GM23338 (cell line): ENCODE measurements around the gene DOK7. TPM values are rescaled to one million over a fixed set of nuclear protein-coding genes. Genes with fewer than 3 reads are reported as not detected.

Source experiments
- ATAC-seq: fragments of 200-7000 bp; cut with Tn5 transposase; 3 replicates; pipeline ENCODE4 v1.9.1; 2020
- DNase-seq: peaks from one replicate; pipeline ENCODE4 v3.0.0-alpha.2; 2015; ENCODE audit warnings: low spot score
- H2AFZ ChIP-seq: fragments of 200-600 bp; sonication (generic); 2 replicates; pipeline ENCODE4 v1.8.0; 2016; ENCODE audit warnings: antibody characterized with exemption, mild to moderate bottlenecking, moderate library complexity
- H3F3A ChIP-seq: fragments of 200-600 bp; sonication (generic); replicated peaks from 2 replicates; pipeline ENCODE4 v1.8.0; 2017; ENCODE audit warnings: antibody characterized with exemption, mixed run types, low read depth
- H3K27ac ChIP-seq: fragments of 200-600 bp; sonication (generic); 2 replicates; pipeline ENCODE4 v1.6.1; 2016; ENCODE audit warnings: low read depth
- H3K27me3 ChIP-seq: fragments of 200-600 bp; sonication (generic); 2 replicates; pipeline ENCODE4 v1.8.0; 2016; ENCODE audit warnings: mild to moderate bottlenecking, mixed run types, moderate library complexity; ENCODE audit not compliant: insufficient read depth
- H3K36me3 ChIP-seq: fragments of 200-600 bp; sonication (generic); 2 replicates; pipeline ENCODE4 v1.8.0; 2016; ENCODE audit warnings: mild to moderate bottlenecking; ENCODE audit not compliant: insufficient read depth
- H3K4me1 ChIP-seq: fragments of 200-600 bp; sonication (generic); 2 replicates; pipeline ENCODE4 v1.8.0; 2016; ENCODE audit warnings: mild to moderate bottlenecking, moderate library complexity; ENCODE audit not compliant: insufficient read depth
- H3K4me2 ChIP-seq: fragments of 200-600 bp; sonication (generic); 2 replicates; pipeline ENCODE4 v1.7.1; 2017; ENCODE audit warnings: mixed run types
- H3K4me3 ChIP-seq: fragments of 200-600 bp; sonication (generic); 2 replicates; pipeline ENCODE4 v1.6.1; 2016; ENCODE audit warnings: mixed run types
- H3K79me2 ChIP-seq: fragments of 200-600 bp; sonication (generic); replicated peaks from 2 replicates; pipeline ENCODE4 v1.8.0; 2017; ENCODE audit warnings: mild to moderate bottlenecking; ENCODE audit not compliant: insufficient read depth
- H3K9me2 ChIP-seq: fragments of 200-600 bp; sonication (generic); 2 replicates; pipeline ENCODE4 v1.8.0; 2017; ENCODE audit not compliant: insufficient read depth
- H4K20me1 ChIP-seq: fragments of 200-600 bp; sonication (generic); replicated peaks from 2 replicates; pipeline ENCODE4 v1.8.0; 2017; ENCODE audit warnings: mild to moderate bottlenecking; ENCODE audit not compliant: insufficient read depth
- H3K27ac Mint-ChIP-seq: 2 replicates; pipeline ENCODE4 v1.8.0; 2020; ENCODE audit warnings: inconsistent platforms, mild to moderate bottlenecking, moderate library complexity, mixed read lengths
- H3K27me3 Mint-ChIP-seq: 3 replicates; pipeline ENCODE4 v1.8.0; 2022; ENCODE audit warnings: low read depth, mild to moderate bottlenecking, moderate library complexity, mixed read lengths, inconsistent platforms; ENCODE audit not compliant: insufficient read depth, poor library complexity
- H3K36me3 Mint-ChIP-seq: 3 replicates; pipeline ENCODE4 v1.8.0; 2021; ENCODE audit warnings: low read depth, mild to moderate bottlenecking, inconsistent platforms, moderate library complexity, mixed read lengths
- H3K4me1 Mint-ChIP-seq: 3 replicates; pipeline ENCODE4 v1.8.0; 2020; ENCODE audit warnings: mild to moderate bottlenecking, inconsistent platforms, mixed read lengths
- H3K4me3 Mint-ChIP-seq: 3 replicates; pipeline ENCODE4 v1.8.0; 2021; ENCODE audit warnings: moderate library complexity, mild to moderate bottlenecking, inconsistent platforms, mixed read lengths
- H3K9me3 Mint-ChIP-seq: 3 replicates; pipeline ENCODE4 v1.8.0; 2020; ENCODE audit warnings: moderate library complexity, mild to moderate bottlenecking, inconsistent platforms, mixed read lengths
- CREB1 ChIP-seq: fragments of 250-450 bp; sonication (Bioruptor Pico); IDR thresholded peaks from 2 replicates; pipeline ENCODE4 v1.5.0; 2020; ENCODE audit warnings: low read depth, mild to moderate bottlenecking, moderate library complexity
- ETS1 ChIP-seq: IDR thresholded peaks from 2 replicates; pipeline ENCODE4 v1.6.1; 2016; ENCODE audit warnings: antibody characterized with exemption
- EZH2 ChIP-seq: fragments of 200-600 bp; sonication (generic); IDR thresholded peaks from one replicate; pipeline ENCODE4 v1.8.0; 2017; ENCODE audit warnings: antibody characterized with exemption, mild to moderate bottlenecking, low read depth; ENCODE audit not compliant: unreplicated experiment
- EZH2phosphoT487 ChIP-seq: fragments of 200-600 bp; sonication (generic); IDR thresholded peaks from one replicate; pipeline ENCODE4 v1.8.1; 2018; ENCODE audit warnings: antibody characterized with exemption; ENCODE audit not compliant: unreplicated experiment
- JUNB ChIP-seq: IDR thresholded peaks from one replicate; pipeline ENCODE4 v1.6.1; 2016; ENCODE audit warnings: antibody characterized with exemption; ENCODE audit not compliant: unreplicated experiment
- POLR2AphosphoS5 ChIP-seq: IDR thresholded peaks from 2 replicates; pipeline ENCODE4 v1.6.1; 2016; ENCODE audit warnings: antibody characterized with exemption, low read depth
- STAT1 ChIP-seq: IDR thresholded peaks from one replicate; pipeline ENCODE4 v1.6.1; 2016; ENCODE audit warnings: antibody characterized with exemption; ENCODE audit not compliant: unreplicated experiment
- ZNF114 ChIP-seq: fragments of 250-450 bp; sonication (Bioruptor Pico); IDR thresholded peaks from 2 replicates; pipeline ENCODE4 v1.5.0; 2020; ENCODE audit warnings: mild to moderate bottlenecking, moderate library complexity
- ZNF331 ChIP-seq: fragments of 250-450 bp; sonication (Bioruptor Pico); IDR thresholded peaks from 2 replicates; pipeline ENCODE4 v1.5.0; 2020; ENCODE audit warnings: low read depth, mild to moderate bottlenecking, moderate library complexity
- polyA plus RNA-seq: library from polyadenylated mRNA; unstranded; fragments of >200 nt; fragmentation: Nextera tagmentation; extraction: Ambion mirVana; gene quantifications from 2 replicates; pipeline ENCODE4 v1.2.1, GENCODE V29; 2016
- total RNA-seq: library from RNA; depleted of rRNA; stranded (reverse); fragments of >200 nt; shearing (Covaris generic); gene quantifications from 2 replicates; pipeline ENCODE4 v1.2.3, GENCODE V29; 2014
- TF ChIP-seq, protein P1 (sequence below): IDR thresholded peaks from one replicate; pipeline ENCODE4 v1.6.1; 2018; ENCODE audit warnings: antibody characterized with exemption; ENCODE audit not compliant: unreplicated experiment
- TF ChIP-seq, protein P2 (sequence below), 2 experiments: fragments of 200-600 bp in 1 of 2; sonication (generic) in 1 of 2; conservative IDR thresholded peaks; 2 replicates each; pipeline versions ENCODE4 v1.5.1 to v1.6.1; 2016 to 2017; ENCODE audit warnings: antibody characterized with exemption in 2 of 2, low read depth in 2 of 2, mild to moderate bottlenecking in 2 of 2, moderate library complexity in 1 of 2

The DOK7 gene
- total and polyA plus RNA-seq, 2 experiments from 2014 or later, result 0.34 to 0.52 TPM

DNA sequence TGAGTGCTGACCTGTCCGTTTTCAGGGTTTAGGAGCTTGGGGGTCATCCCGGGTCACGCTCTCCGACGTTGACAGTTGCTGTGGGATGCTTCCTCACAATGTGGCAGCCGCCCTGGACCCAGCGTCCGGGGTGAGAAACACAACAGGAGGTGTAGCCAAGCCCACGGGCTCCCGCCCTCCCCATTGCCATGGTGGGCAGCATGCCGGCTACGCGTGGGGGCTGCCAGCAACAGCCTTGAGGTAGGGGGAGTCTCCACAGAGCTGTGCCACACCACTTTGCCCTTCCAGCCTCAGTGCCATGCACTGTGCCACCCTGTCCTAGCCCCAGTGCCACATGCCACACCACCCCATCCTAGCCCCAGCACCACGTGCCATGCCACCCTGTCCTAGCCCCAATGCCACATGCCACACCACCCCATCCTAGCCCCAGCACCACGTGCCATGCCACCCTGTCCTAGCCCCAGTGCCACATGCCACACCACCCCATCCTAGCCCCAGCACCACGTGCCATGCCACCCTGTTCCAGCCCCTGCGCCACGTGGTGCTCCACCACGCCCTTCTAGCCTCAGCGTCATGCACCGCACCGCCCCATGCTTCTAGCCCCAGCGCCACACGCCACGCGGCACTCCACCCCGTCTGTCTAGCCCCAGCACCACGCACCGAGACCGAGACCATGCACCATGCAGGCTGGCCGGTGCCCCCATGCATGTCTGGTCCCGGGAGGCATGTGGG lies 29.8 kb upstream of the DOK7 start (continued):
- TF ChIP-seq, protein P1, sequence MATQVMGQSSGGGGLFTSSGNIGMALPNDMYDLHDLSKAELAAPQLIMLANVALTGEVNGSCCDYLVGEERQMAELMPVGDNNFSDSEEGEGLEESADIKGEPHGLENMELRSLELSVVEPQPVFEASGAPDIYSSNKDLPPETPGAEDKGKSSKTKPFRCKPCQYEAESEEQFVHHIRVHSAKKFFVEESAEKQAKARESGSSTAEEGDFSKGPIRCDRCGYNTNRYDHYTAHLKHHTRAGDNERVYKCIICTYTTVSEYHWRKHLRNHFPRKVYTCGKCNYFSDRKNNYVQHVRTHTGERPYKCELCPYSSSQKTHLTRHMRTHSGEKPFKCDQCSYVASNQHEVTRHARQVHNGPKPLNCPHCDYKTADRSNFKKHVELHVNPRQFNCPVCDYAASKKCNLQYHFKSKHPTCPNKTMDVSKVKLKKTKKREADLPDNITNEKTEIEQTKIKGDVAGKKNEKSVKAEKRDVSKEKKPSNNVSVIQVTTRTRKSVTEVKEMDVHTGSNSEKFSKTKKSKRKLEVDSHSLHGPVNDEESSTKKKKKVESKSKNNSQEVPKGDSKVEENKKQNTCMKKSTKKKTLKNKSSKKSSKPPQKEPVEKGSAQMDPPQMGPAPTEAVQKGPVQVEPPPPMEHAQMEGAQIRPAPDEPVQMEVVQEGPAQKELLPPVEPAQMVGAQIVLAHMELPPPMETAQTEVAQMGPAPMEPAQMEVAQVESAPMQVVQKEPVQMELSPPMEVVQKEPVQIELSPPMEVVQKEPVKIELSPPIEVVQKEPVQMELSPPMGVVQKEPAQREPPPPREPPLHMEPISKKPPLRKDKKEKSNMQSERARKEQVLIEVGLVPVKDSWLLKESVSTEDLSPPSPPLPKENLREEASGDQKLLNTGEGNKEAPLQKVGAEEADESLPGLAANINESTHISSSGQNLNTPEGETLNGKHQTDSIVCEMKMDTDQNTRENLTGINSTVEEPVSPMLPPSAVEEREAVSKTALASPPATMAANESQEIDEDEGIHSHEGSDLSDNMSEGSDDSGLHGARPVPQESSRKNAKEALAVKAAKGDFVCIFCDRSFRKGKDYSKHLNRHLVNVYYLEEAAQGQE, result no peak
- TF ChIP-seq CREB1 (CRISPR knock-in tag) (no peak), ZNF114 (CRISPR knock-in tag) (no peak), EZH2phosphoT487 (no peak), EZH2 (no peak), STAT1 (no peak), ETS1 (no peak), JUNB (no peak)
- TF ChIP-seq, protein P2, sequence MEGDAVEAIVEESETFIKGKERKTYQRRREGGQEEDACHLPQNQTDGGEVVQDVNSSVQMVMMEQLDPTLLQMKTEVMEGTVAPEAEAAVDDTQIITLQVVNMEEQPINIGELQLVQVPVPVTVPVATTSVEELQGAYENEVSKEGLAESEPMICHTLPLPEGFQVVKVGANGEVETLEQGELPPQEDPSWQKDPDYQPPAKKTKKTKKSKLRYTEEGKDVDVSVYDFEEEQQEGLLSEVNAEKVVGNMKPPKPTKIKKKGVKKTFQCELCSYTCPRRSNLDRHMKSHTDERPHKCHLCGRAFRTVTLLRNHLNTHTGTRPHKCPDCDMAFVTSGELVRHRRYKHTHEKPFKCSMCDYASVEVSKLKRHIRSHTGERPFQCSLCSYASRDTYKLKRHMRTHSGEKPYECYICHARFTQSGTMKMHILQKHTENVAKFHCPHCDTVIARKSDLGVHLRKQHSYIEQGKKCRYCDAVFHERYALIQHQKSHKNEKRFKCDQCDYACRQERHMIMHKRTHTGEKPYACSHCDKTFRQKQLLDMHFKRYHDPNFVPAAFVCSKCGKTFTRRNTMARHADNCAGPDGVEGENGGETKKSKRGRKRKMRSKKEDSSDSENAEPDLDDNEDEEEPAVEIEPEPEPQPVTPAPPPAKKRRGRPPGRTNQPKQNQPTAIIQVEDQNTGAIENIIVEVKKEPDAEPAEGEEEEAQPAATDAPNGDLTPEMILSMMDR (conservative IDR thresholded peaks at IDR 0.05; ENCODE audit: low read depth in 2 of 2), result no peak

DNA sequence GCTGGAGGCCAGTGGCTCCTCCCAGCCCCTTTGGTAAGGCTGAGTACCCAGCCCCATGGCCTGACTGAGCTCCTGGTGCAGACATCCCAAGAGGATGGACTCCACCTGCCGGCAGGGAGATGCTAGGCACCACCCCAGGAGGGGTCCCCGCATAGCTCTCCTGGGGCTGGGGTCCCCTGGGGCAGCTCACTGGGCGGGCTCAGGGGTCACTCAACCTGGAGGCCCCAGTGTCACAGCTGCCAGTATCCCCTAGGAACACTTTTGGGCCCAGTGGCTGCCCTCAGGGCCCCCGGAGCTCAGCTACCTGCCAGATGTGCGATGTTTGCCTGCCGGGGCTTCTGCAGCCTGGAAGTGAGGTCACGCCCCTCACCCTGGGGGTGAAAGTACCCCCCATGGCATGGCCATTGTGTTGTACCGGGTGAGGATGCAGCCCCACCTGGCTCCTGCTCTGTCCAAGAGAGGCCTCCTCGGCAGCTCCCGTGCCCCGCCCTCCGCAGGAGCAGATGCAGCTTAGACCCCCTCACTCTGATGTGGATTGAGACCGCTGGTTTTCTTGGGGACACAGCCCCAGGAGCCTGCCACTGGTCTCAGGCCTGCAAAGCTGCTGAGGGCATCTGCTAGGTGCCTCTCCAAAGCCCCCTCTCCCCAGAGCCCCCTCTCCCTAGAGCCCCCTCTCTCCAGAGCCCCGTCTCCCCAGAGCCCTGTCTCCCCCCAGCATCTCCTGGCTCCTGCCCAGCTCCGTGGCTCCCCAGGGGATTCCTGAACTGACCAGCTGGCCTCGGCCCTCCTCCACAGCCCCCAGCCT lies 28.0 kb upstream of the DOK7 start:
- H3K36me3 Mint-ChIP-seq, result no peaks in the 10 kb centered on the region

More for the DNA sequence above, 28.0 kb upstream of the DOK7 start:
- H2AFZ ChIP-seq, result no peak overlapping the region
- no peaks in the 10 kb centered on the region for H3F3A ChIP-seq
- H3K4me3 ChIP-seq, result no peak overlapping the region
- TF ChIP-seq CREB1 (CRISPR knock-in tag), result no peak
- TF ChIP-seq ZNF114 (CRISPR knock-in tag), result no peak
- TF ChIP-seq ZNF331 (CRISPR knock-in tag), result no peak
- TF ChIP-seq, protein P1, result no peak
- TF ChIP-seq POLR2AphosphoS5, result no peak
- TF ChIP-seq EZH2, result no peak
- TF ChIP-seq, protein P2 (conservative IDR thresholded peaks at IDR 0.05; ENCODE audit: low read depth in 2 of 2), result peak; percentile 26 to 49; a peak in 3 of 4 replicates
- TF ChIP-seq EZH2phosphoT487, result no peak
- H3K4me1 ChIP-seq, result no peaks in the 10 kb centered on the region
- H3K27me3 ChIP-seq, result no peaks in the 10 kb centered on the region
- ATAC-seq (peak; percentile 76), DNase-seq (peak; percentile 45)
- peaks cover 8% of the 10 kb centered on the region for H3K27me3 Mint-ChIP-seq
- H3K4me3 Mint-ChIP-seq, result no peak overlapping the region
- peaks cover 10% of the 10 kb centered on the region; the same call in 1 of the 3 replicates for H3K4me1 Mint-ChIP-seq
- H3K9me3 Mint-ChIP-seq, result no peaks in the 10 kb centered on the region
- no peaks in the 10 kb centered on the region for H3K9me2 ChIP-seq
- H4K20me1 ChIP-seq, result no peaks in the 10 kb centered on the region
- no peak overlapping the region for H3K27ac ChIP-seq
- no peaks in the 10 kb centered on the region for H3K79me2 ChIP-seq
- no peak overlapping the region; the same call in 1 of the 2 replicates for H3K27ac Mint-ChIP-seq
- no peaks in the 10 kb centered on the region for H3K36me3 ChIP-seq
- no peak overlapping the region for H3K4me2 ChIP-seq
